ENCODE data around the gene MAPK13.

DNA sequence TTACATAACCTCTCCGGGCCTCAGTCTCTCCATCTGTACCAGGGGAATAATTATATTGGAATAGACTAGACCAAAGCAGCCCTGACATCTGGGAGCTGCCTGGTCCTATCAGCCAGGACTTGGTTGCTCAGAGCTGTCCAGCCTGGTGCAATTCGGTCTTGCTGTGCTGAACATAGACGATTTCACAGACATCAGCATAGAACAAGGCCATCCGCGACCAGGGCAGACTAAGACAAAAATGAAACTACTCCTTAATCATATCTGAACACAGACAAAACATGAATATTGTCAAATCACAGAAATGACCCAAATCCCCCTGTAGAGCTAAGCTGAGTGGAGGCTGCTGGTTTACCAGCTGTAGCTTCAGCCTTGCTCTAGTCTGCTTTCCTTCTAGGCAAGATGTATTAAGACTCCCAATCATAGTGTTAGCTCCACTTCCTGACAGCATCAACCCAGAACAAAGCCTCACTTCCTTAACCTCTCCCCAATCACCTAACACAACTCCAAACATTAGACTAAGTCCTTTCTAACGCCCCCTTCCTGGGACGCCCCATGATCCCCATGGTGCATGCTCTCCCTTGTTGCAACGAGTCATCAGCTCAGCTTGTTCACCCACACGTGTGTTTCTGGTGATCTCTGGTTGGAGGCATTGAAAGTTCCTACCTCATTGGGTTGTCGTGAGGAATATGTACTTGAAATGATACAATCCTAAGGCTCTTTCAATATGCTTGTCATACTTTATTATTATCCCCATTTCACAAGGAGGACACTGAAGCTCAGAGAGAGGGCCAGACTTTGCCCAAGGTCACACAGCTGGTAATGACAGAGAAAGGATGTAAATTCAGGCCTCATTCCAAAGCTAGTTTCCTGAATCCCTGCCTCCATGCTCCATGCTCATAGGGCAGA lies 3.5 kb upstream of the MAPK13 start:
- no peak for TF ChIP-seq CTCF (IDR thresholded peaks at IDR 0.05)
- TF ChIP-seq POLR2AphosphoS5 (IDR thresholded peaks at IDR 0.05): no peak
